SHP77 treated with DMSO at 0.1 percent for 48 hours (cell line): ENCODE measurements around the gene GNPNAT1.

Experiments
- DNase-seq: peaks from one replicate; lab custom pipeline; 2025; lab: John Stamatoyannopoulos, UW

Gene GNPNAT1

DNA sequence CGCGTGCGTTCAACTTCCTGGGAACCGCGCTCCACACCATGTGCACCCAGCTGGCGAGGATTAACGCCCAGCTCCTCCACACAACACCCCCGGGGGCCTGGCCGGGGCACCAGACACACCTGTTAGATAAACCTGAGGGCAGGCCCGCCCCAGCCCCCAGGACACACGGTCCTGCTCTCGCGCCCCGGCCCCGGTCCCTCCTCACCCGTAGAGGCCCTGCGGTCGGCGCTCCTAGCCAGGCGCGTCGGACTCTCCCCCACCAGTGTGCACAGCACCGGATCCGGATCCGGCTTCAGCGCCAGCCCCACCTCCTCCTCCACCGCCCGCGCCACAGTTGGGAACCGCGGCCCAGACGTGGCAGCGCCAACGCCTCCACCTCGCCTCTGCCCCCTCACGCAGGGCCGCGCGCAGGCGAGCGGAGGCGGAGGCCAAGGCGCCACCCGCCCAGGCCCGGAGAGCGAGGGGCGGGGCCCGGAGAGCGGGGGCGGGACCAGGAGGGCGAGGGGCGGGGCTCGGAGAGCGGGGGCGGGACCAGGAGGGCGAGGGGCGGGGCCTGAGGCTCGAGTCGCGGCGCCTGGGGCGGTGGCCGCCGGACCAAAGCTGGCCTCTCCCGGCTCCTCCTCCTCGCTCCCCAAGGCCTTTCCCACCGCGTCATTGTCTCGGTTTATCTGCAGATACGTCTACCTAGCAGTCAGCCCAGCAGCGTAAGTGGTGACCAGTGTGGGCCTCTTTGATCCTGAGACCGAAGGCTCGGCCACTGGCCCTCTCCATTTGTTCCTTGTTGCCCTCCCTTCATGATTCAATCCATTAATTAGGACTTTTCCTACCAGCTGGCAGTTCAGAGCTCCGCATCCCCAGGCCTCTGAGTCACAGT is at the start of gene GNPNAT1:
Gene GNPNAT1, minus strand, starts transcription at position 385 of the 874 bp plus-strand sequence. CDS start 6,957 bp downstream, outside the sequence.
- peak; percentile 68 for DNase-seq

DNA sequence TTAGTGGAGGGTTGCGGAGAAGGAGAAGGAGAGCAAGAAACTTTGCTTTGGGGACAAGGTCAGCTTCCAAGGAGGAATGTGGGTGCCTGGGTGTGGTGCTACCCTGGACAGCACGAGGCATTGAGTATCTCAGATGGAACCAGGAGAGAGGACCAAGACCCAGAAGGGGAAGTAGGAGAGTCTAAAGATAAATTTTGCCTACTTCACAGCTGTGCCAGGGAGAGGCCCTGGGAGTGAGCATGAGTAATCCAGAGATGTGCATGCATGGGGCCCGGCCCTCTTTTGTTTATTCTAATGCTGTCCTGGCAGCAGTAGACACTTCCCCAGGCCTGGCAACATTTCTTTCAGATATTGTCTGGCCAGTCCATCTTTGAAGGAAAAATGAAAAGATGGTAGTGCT is 49.5 kb upstream of the GNPNAT1 start:
- DNase-seq = no peak

DNA sequence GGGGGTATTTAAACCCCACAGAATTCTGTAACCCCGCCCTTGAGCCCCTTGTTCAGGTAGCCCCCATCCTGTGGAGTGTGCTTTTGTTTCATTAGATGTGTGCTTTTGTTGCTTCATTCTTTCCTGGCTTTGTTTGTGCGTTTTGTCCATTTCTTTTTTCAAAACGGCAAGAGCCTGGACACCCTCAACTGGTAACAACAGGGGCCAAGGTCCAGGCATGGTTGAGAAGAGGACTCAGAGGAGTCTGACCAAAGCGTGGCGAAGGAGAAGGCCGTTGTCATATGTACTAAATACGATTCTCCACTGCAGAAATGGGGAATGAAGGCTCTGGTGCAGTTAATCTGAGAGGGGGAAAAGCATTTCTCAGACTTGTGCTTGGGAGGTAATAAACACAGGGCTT is 46.0 kb upstream of the GNPNAT1 start:
- no peak for DNase-seq

DNA sequence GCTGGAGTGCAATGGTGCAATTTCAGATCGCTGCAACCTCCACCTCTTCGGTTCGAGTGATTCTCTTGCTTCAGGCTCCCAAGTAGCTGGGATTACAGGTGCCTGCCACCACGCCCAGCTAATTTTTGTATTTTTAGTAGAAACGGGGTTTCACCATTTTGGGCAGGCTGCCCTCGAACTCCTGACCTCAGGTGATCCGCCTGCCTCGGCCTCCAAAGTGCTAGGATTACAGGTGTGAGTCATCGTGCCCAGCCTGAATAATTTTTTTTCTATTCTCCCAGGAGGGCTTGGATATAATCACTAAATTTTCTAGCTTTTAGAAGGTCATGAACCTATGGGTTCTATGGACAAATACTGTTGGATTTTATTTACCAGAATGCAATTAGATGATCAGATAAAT is 44.7 kb upstream of the GNPNAT1 start:
- no peak for DNase-seq

DNA sequence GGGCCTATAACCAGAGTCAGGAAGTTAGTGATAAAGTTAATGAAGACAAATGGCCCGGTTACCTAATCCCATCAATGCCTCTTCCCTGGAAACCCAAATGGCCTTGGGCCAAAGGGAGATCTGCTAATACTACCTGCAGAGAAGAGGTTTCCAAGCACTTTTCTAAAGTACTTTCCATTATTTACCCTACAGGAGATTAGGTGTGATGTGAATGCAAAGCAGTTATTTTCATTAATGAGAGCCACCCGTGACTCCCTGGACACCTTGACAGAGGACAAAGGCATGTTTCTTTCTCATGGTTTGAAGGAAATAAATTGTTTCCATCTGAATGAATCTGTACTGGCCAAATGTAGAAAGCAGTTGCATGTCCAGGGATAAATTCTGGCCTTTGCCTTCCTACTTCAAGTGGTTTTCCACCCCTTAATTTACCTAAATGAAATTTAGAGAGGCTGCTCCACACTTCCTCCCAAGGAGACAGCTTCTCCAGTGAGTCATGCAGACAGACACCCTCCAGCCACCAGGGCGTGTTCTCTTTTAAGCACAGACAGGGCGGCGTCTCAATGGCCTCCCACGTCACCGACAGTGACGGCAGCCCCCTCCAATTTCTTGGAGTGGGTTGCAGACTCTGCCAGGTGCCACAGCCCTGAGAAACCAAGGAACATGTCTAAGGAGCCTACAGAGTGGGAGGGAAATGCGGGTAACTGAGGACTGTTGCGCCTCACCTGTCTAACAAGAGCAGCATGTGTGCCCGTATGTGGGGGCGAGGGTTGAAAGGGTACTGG is 43.9 kb upstream of the GNPNAT1 start:
- no peak for DNase-seq

DNA sequence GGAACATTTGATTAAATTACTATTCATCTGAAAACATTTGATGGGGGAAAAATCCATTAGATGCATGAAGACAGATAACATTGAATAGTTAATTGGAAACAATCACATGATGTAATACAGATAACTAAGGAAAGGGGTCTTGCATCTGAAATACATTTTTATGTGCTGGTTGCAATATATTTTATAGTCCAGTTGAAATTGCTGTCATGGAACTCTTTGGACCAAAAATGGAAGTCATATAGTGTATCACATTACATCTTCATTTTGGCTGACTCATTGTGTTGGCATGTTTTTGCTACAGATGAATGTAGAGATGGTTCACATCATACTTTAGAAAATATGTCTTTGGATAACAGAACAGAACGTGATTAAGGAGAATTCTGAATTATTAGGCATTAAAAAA is 43.0 kb upstream of the GNPNAT1 start:
- no peak for DNase-seq

DNA sequence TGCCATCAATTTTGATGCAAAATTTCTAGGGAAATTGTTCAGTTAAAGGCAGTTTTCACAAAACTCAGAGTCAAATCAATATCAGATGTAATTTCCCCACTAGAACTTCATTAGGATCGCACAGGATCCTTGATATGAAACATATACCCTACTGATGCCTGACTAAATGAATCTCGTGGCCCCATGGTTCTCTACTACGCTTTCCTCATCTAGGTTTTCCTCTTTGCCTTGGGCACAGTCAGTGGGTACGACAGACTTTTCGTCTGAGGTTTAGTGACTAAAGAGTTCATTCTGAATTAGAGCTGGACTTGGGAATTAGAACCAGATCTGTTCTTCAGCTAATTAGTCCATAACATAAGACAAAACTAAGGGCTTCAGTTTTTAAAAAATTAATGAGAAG is 42.5 kb upstream of the GNPNAT1 start:
- DNase-seq = no peak

DNA sequence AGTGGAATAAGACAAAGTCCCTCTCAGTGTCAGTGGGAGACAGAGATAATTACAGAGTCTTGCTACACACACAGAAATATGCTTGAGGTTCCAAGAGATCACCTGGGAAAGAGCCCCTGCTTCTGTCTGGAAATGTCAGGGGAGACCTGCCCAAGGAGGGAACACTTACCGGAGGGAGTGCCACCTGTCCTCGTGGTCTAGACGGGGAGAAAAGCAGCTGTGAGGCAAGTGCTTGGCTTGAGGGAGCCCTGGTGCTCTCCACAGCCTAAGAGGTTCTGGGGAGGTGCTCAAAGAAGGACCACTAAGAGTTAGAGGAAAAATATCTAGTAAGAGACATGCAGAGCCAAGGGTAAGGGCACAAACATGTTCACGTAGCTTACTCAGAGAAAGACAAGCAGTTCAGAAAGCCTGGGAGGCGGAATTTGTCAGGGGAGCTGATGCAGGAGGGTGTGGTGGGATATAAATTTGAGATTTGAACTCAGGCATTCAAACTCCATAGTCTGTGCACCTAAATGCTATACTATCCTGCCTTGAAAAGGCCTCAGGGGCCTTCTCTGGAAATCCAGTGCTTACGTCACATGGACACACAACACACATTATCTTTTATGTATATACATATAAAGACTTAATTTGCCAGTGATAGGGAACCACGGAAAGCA is 38.2 kb upstream of the GNPNAT1 start:
- no peak for DNase-seq

DNA sequence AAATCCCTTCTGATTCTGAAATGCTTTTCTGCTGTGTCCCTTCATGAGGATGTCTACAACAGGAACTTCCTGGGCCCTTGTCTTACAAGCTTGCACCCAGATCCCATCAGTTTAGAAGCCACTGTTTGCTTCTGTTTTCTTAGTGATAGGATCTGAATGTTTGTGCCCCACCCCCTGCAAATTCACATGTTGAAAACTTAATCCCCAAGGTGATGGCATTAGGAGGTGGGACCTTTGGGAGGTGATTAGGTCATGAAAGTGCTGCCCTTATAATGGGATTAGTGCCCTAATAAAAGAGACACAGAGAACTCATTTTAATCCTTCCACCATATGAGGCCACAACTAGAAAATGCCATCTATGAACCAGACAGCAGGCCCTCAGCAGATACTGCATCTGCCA is 36.0 kb upstream of the GNPNAT1 start:
- DNase-seq = no peak

DNA sequence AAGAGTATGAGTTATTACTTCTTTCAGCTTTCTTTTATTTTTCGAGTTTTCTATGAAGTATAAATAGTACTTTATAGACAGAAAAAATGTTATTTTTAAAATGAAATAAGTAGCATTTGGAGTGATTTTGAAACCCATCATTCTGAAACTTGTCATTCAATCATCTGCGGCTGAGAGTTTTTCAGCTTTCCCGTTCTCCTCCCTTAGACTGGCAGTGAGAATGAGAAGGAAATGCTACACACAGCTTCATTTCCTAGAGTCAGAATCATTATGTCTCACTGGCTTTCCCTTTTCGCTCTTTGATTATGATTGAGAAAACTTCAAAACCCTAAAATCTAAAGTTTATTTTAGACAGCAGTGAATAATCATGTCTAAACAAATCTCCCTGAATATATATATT is 33.7 kb upstream of the GNPNAT1 start:
- DNase-seq = no peak

DNA sequence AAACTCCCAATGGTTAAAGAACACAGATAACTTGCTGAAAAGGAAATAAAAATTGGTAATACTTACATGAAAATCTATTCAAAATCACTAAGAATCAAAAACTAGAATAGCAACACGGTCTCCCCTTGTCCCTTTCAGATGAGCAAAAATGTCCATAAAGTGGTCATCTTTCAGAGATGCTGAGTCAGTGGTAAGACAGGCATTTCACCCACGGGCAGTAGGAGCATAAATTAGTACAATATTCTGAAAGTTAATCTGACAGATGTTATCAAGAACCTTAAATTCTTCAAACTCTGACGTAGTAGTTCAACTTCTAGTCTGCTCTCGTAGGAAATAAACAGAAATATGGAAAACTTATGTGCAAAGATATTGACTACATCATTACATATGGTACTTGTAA is 33.1 kb upstream of the GNPNAT1 start:
- DNase-seq = no peak

DNA sequence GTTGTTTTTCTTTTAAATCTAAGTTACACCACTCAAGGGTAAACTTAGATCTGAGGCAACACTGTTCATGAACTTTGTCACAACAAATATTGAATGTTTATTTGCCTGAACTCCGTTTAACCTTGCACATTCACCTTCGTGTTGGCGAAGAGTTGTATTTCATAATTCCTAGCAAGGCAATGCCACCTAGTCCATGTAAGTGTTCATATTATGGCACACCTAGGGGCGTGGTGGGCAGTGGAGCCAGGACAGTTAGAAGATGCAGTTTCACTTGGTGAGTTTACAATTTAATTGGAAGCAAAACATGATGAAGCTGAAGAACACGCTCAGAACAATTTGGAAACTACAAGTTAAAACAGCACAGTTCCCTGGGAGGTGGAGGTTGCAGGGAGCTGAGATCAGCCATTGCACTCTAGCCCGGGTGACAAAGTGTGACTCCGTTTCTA is 30.4 kb upstream of the GNPNAT1 start:
- no peak for DNase-seq

DNA sequence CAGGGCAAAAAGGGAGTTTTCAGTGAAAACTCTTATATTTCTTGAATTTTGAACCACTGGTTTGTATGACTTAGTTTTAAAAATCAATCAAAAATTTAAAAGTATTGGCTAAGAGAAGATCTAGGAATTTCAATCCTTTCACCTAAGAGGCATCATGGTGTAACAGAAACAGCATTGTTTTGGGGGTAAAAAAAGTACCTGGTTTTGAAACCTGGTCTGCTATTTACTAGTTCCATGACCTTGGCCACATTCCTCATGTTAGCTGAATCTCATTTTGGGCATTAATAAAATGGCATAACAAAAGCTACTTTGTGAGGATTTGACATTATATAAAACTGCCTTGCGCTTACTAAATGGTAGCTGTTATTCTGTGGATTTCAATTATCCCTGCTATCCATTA is 16.7 kb upstream of the GNPNAT1 start:
- DNase-seq = no peak

DNA sequence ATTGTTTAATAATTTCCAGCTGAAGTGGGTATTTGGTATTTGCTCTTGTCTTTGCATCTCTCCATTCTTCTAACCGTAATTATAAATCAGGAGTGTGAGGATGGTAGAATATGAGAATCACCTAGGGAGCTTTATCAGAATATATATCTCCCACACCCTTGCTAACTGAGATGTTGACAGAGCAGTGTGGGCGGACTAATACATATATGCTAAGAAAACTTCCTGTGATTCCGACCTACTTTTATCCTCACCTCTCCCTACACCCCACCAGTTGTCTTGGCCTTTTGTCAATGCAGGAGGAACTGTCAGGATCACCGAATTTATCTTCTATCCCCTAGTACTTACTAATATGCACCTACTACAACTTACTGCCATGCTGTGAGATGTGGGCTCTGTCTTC is 14.7 kb upstream of the GNPNAT1 start:
- no peak for DNase-seq

DNA sequence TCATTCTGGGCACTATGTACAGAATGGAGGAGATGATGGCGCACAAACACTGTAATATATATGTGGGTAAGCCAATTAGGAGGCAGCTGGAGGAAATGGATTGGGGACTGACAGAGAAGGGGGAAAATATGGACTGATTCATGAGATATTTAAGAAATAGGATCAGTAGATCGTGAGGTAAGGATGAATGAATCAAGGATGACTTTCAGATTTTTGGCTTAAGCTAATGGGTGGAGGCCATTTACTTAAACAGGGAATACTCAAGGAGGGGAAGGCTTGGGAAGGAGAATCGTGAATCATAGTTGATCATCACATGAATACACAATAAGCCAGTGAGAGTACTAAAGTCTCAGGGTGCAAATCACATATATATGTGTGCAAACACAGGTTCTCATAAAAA is 11.2 kb upstream of the GNPNAT1 start:
- DNase-seq = no peak

DNA sequence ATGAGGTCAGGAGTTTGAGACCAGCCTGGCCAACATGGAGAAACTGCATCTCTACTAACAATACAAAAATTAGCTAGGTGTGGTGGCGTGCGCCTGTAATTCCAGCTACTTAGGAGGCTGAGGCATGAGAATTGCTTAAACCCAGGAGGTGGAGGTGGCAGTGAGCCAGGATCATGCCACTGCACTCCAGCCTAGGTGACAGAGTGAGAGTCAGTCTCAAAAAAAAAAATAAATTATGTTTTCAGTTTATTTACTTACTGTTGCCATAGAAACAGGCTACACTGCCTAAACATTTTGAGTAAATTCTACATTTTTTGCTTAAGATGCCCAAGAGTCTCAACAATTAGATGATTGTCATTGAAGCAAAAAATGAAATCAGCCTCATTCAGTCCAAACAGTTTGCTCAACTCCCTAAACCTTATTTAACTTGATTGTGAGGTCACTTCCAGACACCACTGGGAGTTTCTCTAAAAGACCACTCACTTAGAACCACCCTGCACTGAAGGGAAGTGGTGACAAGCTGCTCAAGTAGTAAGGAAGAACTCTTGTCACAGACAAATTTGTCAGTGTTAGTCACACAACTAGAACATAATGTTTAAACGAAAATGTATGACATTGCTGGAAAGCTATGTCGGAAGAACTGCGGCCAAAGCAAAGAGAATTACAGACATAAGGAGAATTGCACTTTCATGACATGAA is 9.8 kb upstream of the GNPNAT1 start:
- DNase-seq = no peak

DNA sequence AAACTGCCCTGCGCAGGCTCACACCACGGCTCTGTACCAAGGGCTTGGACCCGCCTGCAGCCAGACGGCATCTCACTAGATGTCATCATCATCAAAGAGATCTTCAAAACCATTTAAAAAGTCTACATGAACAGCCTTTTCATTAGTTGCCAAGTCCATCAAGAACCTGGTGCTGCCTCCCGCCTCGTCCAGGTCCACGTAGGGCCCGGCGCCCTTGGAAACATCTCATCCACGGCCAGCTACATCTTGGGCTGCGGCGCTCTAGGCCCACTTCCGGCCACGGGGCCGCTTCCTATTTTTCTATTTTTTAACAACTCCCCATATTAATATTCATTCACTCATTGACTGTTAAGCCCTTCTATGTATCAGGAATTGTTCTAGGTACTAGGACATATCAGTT is 7.4 kb upstream of the GNPNAT1 start:
- no peak for DNase-seq

DNA sequence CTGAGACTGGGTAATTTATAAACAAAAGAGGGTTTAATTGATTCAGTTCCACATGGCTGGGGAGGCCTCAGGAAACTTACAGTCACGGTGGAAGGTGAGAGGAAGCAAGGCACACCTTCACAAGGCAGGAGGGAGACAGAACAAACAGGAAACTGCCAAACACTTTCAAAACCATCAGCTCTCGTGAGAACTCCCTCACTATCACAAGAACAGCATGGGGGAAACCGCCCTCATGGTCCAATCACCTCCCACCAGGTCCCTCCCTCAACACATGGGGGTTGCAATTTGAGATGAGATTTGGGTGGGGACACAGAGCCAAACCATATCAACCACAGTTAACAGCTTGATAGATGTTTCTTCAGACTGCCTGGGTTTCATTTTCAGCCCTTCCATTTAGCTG is 6.2 kb upstream of the GNPNAT1 start:
- DNase-seq = no peak

DNA sequence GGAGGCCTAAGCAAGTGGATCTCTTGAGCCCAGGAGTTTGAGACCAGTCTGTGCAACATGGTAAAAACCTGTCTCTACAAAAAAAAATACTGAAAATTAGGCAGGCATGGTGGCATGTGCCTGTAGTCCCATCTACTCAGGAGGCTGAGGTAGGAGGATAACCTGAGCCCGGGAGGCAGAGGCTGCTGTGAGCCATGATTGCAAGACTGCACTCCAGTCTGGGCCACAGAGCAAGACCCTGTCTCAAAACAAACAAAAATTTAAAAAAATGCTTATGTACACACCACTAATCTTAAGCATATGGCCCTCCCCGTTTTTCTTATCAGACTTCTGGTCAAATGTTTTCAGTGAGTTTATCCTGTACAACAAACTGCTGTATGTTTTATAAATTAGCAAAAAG is 1.7 kb upstream of the GNPNAT1 start:
- DNase-seq = no peak

DNA sequence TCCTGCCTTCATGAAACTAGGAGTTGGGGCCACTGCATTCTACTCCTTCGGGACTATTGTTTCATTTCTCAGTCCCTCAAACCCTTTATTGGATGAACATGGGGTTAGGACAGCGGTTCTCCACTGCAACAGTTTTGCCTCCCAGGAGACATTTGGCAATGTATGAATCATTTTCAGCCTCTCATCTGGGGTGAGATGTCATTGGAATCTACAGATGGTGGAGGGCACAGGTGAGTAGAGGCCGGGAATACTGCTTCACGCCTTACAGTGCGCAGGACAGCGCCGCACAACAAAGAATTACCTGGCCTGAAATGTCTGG is 649 bp upstream of the GNPNAT1 start:
- DNase-seq = peak; percentile 41

DNA sequence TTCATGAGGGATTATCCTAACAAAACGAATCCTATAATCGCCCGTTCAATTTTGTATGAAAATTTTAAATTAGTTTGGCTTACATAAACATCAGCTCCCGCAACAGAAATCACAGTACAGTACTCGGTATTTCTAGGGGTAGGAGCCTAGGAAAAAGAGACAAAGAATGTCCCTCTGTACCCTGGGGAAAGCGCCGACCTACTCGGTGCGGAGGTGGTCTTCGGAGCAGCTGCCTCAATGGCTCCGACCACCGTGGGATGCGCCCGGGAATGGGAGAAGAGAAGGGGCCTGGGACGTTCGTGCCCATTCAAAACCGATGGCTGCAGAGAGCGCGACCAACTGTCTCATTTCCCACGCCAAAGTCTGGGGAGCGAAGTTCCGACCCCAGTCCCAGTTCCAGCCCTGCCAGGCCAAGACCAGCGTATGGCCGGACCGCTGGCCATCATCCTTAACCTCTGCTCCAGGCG is 618 bp downstream of the GNPNAT1 start:
- DNase-seq = no peak
